ENCODE data around the gene P3H3.

- no peak for TF ChIP-seq CTCF (IDR thresholded peaks at IDR 0.05)
- no peak for TF ChIP-seq POLR2A (IDR thresholded peaks at IDR 0.05)
These were observed 4.0 kb upstream of the P3H3 start for GRCh38 chr12:6824085-6824775.
